H1 (cell line): ENCODE data around the gene TENT5A. TPM values are rescaled to one million over a fixed set of nuclear protein-coding genes. Genes with fewer than 3 reads are reported as not detected.

Experiments used
- CHD7 ChIP-seq: fragments of 300-600 bp; sonication (generic); IDR thresholded peaks from 2 replicates; pipeline ENCODE4 v1.7.1; 2012; ENCODE audit warnings: low read length, moderate library complexity, mild to moderate bottlenecking, inconsistent platforms; ENCODE audit not compliant: insufficient replicate concordance
- GTF2F1 ChIP-seq: IDR thresholded peaks from 2 replicates; pipeline ENCODE4 v1.6.1; 2012; ENCODE audit warnings: low read depth, low read length, improper control_type of control experiment, borderline replicate concordance
- HDAC2 ChIP-seq, 2 experiments: fragments of 300-600 bp in 1 of 2; sonication (generic) in 1 of 2; IDR thresholded peaks; 2 replicates each; pipeline ENCODE4 v1.6.1; 2011 to 2012; ENCODE audit warnings: low read depth in 2 of 2, low read length in 2 of 2, mild to moderate bottlenecking in 2 of 2, moderate library complexity in 2 of 2, borderline replicate concordance in 1 of 2, inconsistent platforms in 1 of 2
- KDM1A ChIP-seq: fragments of 200-600, 300-600 bp; sonication (generic); IDR thresholded peaks from 2 replicates; pipeline ENCODE4 v1.7.1; 2016; ENCODE audit warnings: mild to moderate bottlenecking, low read length, borderline replicate concordance
- RFX5 ChIP-seq: IDR thresholded peaks from 2 replicates; pipeline ENCODE4 v1.6.1; 2011; ENCODE audit warnings: low read depth, low read length, improper control_type of control experiment, borderline replicate concordance
- SIRT6 ChIP-seq: IDR thresholded peaks from one replicate; pipeline ENCODE4 v1.7.1; 2012; ENCODE audit warnings: low read length, inconsistent platforms
- SP1 ChIP-seq: IDR thresholded peaks from 2 replicates; pipeline ENCODE4 v1.6.1; 2011; ENCODE audit warnings: low read depth, low read length
- SP4 ChIP-seq: IDR thresholded peaks from 2 replicates; pipeline ENCODE4 v1.6.1; 2012; ENCODE audit warnings: low read length, inconsistent platforms
- polyA plus RNA-seq, 7 experiments: library from polyadenylated mRNA; depleted of rRNA in 3 of 7; stranded (reverse) in 5 of 7; unstranded in 2 of 7; fragments of >200 nt in 5 of 7; fragments of 200-250 nt in 2 of 7; gene quantifications; 1 replicate in 5 of 7; 2 replicates in 1 of 7; 4 replicates in 1 of 7; pipeline versions ENCODE4 v1.2.1 to v1.2.3, GENCODE V29; 2011 to 2013; ENCODE audit warnings: missing spikeins in 2 of 7, mixed read lengths in 2 of 7
- total RNA-seq: library from RNA; stranded (reverse); fragmentation: NEBNext Ultra II Directional; extraction: Animal tissue kit (Norgen Biotek cat#: 25700); gene quantifications from 2 replicates; pipeline ENCODE4 v1.2.1, GENCODE V29; 2021
- TF ChIP-seq, protein P1 (sequence below): IDR thresholded peaks from 2 replicates; pipeline ENCODE4 v1.6.1; 2012; ENCODE audit warnings: inconsistent platforms

TENT5A gene
- total and polyA plus RNA-seq, 2 of the 8 experiments (the other 6 are each of a cell fraction or from before 2014, with no cell fraction given): 0.91 to 2.9 TPM

DNA sequence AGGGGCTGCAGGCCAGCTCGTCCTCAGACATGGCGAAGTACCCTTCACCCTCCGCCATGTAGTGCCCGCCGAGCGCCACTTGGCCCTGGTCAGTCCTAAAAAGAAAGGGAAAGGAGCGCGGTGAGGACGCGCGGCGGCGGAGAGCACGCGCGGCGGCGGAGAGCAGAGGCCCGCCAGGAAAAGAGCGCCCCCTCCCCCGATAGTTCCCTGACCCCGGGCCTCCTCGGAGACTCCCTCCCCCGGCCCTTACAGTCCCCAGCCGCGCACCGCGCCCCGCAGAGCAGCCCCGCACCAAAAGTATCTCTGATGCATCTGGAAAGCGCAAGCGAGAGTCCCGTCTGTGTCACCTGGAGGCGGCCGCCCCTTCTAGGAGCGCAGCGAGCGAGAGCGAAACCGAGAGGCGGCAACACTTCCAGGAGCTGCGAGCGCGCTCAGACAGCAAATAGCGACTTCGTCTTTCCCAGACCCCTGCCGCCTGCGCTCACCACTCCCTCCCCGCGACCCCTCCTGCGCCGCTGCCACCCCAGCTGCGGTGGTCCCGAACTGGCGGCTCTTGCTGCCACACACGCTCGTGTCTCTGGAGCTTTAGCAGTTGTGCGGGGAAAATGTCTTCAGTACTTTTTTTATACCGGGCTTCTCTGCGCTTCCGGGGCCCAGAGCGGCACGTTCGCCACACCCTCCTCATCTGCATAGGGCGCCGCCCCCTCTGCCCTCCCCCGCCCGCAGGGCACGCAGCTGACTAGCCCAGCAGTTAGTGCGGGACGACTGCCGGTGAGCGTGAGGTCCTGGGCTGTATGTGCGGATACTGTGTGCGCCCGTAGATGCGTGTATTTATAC, at the start of gene TENT5A (continued):
- no peak for TF ChIP-seq CHD7
- no peak for TF ChIP-seq RFX5
- 0 out of 4 replicates have a peak, but pooled peaks of 1 of the 2 experiments have one; percentile 60 for TF ChIP-seq HDAC2 (IDR thresholded peaks at IDR 0.05; ENCODE audit: borderline replicate concordance in 1 of 2, low read depth in 2 of 2, low read length in 2 of 2)
- TF ChIP-seq SIRT6: no peak
- TF ChIP-seq KDM1A: no peak
- TF ChIP-seq, protein P1, sequence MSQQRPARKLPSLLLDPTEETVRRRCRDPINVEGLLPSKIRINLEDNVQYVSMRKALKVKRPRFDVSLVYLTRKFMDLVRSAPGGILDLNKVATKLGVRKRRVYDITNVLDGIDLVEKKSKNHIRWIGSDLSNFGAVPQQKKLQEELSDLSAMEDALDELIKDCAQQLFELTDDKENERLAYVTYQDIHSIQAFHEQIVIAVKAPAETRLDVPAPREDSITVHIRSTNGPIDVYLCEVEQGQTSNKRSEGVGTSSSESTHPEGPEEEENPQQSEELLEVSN: peak; percentile 46; the same call in 1 of the 2 replicates
- no peak for TF ChIP-seq GTF2F1
- no peak for TF ChIP-seq SP4
- TF ChIP-seq SP1: no peak
